Measurements from ENCODE around the gene RILPL1. TPM values are rescaled to one million over a fixed set of nuclear protein-coding genes. Genes with fewer than 3 reads are reported as not detected.
"Not testable (repeated sequence)": the region's sequence is repeated elsewhere in the genome, so short reads cannot be mapped to it uniquely, and the experiment has no call there.

Gene RILPL1
- total and polyA plus RNA-seq, 2 experiments from 2014 or later, result 2.9 to 29.8 TPM

- 0 to 2% methylated on average over 40 to 48 of the region's 48 CpGs for WGBS, 2 experiments (ENCODE audit: low coverage in 1 of 2, low lambda C conversion rate in 2 of 2, missing lambda C conversion rate in 2 of 2)
- H3K79me2 ChIP-seq (ENCODE audit: insufficient read depth), result peaks cover 42% of the 10 kb centered on the region
- no peaks in the 10 kb centered on the region; the same call in 1 of the 2 replicates for H4K20me1 ChIP-seq (ENCODE audit: insufficient read depth)
- H3F3A ChIP-seq (ENCODE audit: insufficient read depth), result no peaks in the 10 kb centered on the region; the same call in 1 of the 2 replicates
- H2AFZ ChIP-seq, result peak within 1 kb of the TSS; percentile 90
- H3K9me3 ChIP-seq (ENCODE audit: low read depth), result no peaks in the 10 kb centered on the region
- in situ Hi-C loops (cut with MboI), result no loop called here
- H3K4me3 ChIP-seq, result peak within 1 kb of the TSS; percentile 88
- H3K27me3 ChIP-seq (replicated peaks; ENCODE audit: insufficient read depth), result no peaks in the 10 kb centered on the region
- H3K4me2 ChIP-seq (ENCODE audit: unreplicated experiment), result peak within 1 kb of the TSS; percentile 91
- peak; percentile 94 for DNase-seq
- H3K9ac ChIP-seq, result peak within 1 kb of the TSS; percentile 97
- H3K27ac ChIP-seq, result peak within 1 kb of the TSS; percentile 98
- peaks cover 6% of the 10 kb centered on the region; the same call in 1 of the 2 replicates for H3K4me1 ChIP-seq (ENCODE audit: insufficient read depth)
- no peaks in the 10 kb centered on the region for H3K36me3 ChIP-seq (ENCODE audit: low read depth)
- TF ChIP-seq EZH2phosphoT487 (IDR thresholded peaks at IDR 0.05; ENCODE audit: insufficient read depth, low read depth) (no peak), EZH2 (IDR thresholded peaks at IDR 0.05; ENCODE audit: insufficient read depth, poor library complexity, severe bottlenecking) (no peak)
- H3K9me2 ChIP-seq (ENCODE audit: insufficient read depth), result no peaks in the 10 kb centered on the region
These were observed 75.3 kb downstream of the RILPL1 start, which contains the start of gene SNRNP35 for GRCh38 chr12:123457980-123458779. Gene SNRNP35 (plus strand): TSS chr12:123458139. CDS start chr12:123465541, 7,402 bp downstream.

DNA sequence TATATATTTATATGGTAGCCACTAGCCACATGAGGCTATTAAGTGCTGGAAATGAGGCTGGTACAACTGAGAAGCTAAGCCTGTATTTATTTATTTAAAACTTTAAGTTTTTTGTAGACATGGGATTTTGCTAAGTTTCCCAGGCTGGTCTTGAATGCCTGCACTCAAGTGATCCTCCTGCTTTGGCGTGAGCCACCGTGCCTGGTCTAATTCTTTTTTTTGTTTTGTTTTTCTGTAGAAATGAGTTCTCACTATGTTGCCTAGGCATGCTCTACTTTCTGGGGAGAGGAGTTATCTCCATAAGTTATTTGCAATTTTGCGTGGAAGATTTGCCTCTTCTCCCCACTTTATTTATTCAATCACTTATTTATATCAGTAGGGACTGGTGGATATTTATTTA is 80.4 kb downstream of the RILPL1 start:
- no peak for DNase-seq
- Histone ChIP-seq H3K9me3 (ENCODE audit: low read depth) (no peaks in the 10 kb centered on the region), H3K9ac (no peak overlapping the region), H3K27ac (no peak overlapping the region), H3K4me2 (ENCODE audit: unreplicated experiment) (no peak overlapping the region), H3K4me1 (ENCODE audit: insufficient read depth) (no peaks in the 10 kb centered on the region), H3K79me2 (ENCODE audit: insufficient read depth) (no peaks in the 10 kb centered on the region), H3K36me3 (ENCODE audit: low read depth) (no peaks in the 10 kb centered on the region), H3K27me3 (replicated peaks; ENCODE audit: insufficient read depth) (no peaks in the 10 kb centered on the region), H3K4me3 (no peak overlapping the region), H4K20me1 (ENCODE audit: insufficient read depth) (no peaks in the 10 kb centered on the region; the same call in 1 of the 2 replicates), H2AFZ (peak overlapping the region; percentile 48; the same call in 1 of the 2 replicates), H3K9me2 (ENCODE audit: insufficient read depth) (no peaks in the 10 kb centered on the region), H3F3A (ENCODE audit: insufficient read depth) (no peaks in the 10 kb centered on the region)
- no peak for TF ChIP-seq EZH2phosphoT487 (IDR thresholded peaks at IDR 0.05; ENCODE audit: insufficient read depth, low read depth)
- TF ChIP-seq EZH2 (IDR thresholded peaks at IDR 0.05; ENCODE audit: insufficient read depth, poor library complexity, severe bottlenecking), result no peak
- WGBS, 2 experiments (ENCODE audit: low coverage in 1 of 2, low lambda C conversion rate in 2 of 2, missing lambda C conversion rate in 2 of 2), result 39 to 43% methylated on average over 3 of the region's 3 CpGs
- in situ Hi-C loops (cut with MboI), result no loop called here

DNA sequence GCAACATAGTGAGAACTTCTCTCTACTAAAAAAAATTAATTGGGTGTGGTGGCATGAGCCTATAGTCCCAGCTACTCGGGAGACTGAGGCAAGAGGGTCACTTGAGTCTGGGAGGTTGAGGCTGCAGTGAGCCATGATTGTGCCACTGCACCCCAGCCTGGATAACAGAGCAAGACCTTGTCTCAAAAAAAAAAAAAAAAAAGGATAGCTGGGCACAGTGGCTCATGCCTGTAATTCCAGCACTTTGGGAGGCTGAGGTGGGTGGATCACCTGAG is 81.3 kb downstream of the RILPL1 start:
- H3K79me2 ChIP-seq (ENCODE audit: insufficient read depth); H2AFZ ChIP-seq; H3F3A ChIP-seq (ENCODE audit: insufficient read depth); DNase-seq; H3K9ac ChIP-seq; H3K4me3 ChIP-seq; H3K36me3 ChIP-seq (ENCODE audit: low read depth); H3K27me3 ChIP-seq (replicated peaks; ENCODE audit: insufficient read depth); H3K4me1 ChIP-seq (ENCODE audit: insufficient read depth); in situ Hi-C loops (cut with MboI); H3K9me2 ChIP-seq (ENCODE audit: insufficient read depth); H3K4me2 ChIP-seq (ENCODE audit: unreplicated experiment); H4K20me1 ChIP-seq (ENCODE audit: insufficient read depth); H3K9me3 ChIP-seq (ENCODE audit: low read depth); H3K27ac ChIP-seq: not testable (repeated sequence)
- WGBS, 2 experiments (ENCODE audit: low coverage in 1 of 2, low lambda C conversion rate in 2 of 2, missing lambda C conversion rate in 2 of 2), result 0% methylated on average over 1 of the region's 1 CpG

- TF ChIP-seq EZH2 (IDR thresholded peaks at IDR 0.05; ENCODE audit: insufficient read depth, poor library complexity, severe bottlenecking), result no peak
- no peak for TF ChIP-seq EZH2phosphoT487 (IDR thresholded peaks at IDR 0.05; ENCODE audit: insufficient read depth, low read depth)
- 90 to 91% methylated on average over 9 of the region's 9 CpGs for WGBS, 2 experiments (ENCODE audit: low coverage in 1 of 2, low lambda C conversion rate in 2 of 2, missing lambda C conversion rate in 2 of 2)
- no peaks in the 10 kb centered on the region for H3K9me3 ChIP-seq (ENCODE audit: low read depth)
These were observed 82.9 kb downstream of the RILPL1 start for GRCh38 chr12:123450636-123451035.

More at GRCh38 chr12:123450636-123451035, 82.9 kb downstream of the RILPL1 start:
- H3K27ac ChIP-seq, result no peak overlapping the region
- 0 out of 2 replicates have a peak, but pooled peaks cover under 1% of the 10 kb centered on the region for H3F3A ChIP-seq (ENCODE audit: insufficient read depth)
- no peak overlapping the region for H3K4me3 ChIP-seq
- no peaks in the 10 kb centered on the region for H3K9me2 ChIP-seq (ENCODE audit: insufficient read depth)
- no peak overlapping the region for H3K9ac ChIP-seq
- no peak overlapping the region for H2AFZ ChIP-seq
- no peak for DNase-seq
- peaks cover 8% of the 10 kb centered on the region for H3K4me1 ChIP-seq (ENCODE audit: insufficient read depth)
- H3K4me2 ChIP-seq (ENCODE audit: unreplicated experiment), result no peak overlapping the region
- no peaks in the 10 kb centered on the region; the same call in 1 of the 2 replicates for H4K20me1 ChIP-seq (ENCODE audit: insufficient read depth)
- no peaks in the 10 kb centered on the region for H3K79me2 ChIP-seq (ENCODE audit: insufficient read depth)
- H3K27me3 ChIP-seq (replicated peaks; ENCODE audit: insufficient read depth), result no peaks in the 10 kb centered on the region
- in situ Hi-C loops (cut with MboI), result no loop called here
- H3K36me3 ChIP-seq (ENCODE audit: low read depth), result no peaks in the 10 kb centered on the region

Measured in GM23248 (cell line).